Fibroblast of mammary gland (primary cell): ENCODE measurements around the gene NTPCR.

Source experiments
- DNase-seq: peaks from one replicate; pipeline ENCODE4 v3.0.0-alpha.2; 2010; ENCODE audit warnings: low read depth
- H3K4me3 ChIP-seq: 2 replicates; pipeline ENCODE4 v1.5.1; 2011; ENCODE audit warnings: low read depth, mild to moderate bottlenecking, low read length, moderate library complexity; ENCODE audit not compliant: control insufficient read depth
- TF ChIP-seq, protein P1 (sequence below): conservative IDR thresholded peaks from 2 replicates; pipeline ENCODE4 v1.5.1; 2011; ENCODE audit warnings: low read depth, low read length, inconsistent platforms; ENCODE audit not compliant: control insufficient read depth, insufficient read depth

Gene NTPCR

DNA sequence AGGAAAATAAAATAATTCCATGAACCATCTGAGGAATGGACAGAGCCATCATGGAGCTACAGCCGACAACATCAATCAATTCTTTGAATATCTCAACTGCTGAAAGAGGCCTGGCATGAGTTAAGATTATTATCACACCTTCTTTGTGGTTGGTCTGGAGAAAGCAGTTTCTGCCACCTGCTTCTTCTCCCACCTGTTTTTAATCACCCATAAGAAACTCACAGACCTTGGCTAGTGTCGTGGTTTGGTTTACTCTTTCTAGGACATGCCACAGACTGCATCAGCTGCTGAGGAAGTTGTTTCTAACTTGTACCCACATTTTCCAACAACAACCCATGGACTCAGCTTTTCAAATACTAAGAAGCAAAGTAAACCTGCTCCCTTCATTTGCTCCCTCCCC, 65.6 kb downstream of the NTPCR start:
- TF ChIP-seq, protein P1, sequence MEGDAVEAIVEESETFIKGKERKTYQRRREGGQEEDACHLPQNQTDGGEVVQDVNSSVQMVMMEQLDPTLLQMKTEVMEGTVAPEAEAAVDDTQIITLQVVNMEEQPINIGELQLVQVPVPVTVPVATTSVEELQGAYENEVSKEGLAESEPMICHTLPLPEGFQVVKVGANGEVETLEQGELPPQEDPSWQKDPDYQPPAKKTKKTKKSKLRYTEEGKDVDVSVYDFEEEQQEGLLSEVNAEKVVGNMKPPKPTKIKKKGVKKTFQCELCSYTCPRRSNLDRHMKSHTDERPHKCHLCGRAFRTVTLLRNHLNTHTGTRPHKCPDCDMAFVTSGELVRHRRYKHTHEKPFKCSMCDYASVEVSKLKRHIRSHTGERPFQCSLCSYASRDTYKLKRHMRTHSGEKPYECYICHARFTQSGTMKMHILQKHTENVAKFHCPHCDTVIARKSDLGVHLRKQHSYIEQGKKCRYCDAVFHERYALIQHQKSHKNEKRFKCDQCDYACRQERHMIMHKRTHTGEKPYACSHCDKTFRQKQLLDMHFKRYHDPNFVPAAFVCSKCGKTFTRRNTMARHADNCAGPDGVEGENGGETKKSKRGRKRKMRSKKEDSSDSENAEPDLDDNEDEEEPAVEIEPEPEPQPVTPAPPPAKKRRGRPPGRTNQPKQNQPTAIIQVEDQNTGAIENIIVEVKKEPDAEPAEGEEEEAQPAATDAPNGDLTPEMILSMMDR: no peak
- H3K4me3 ChIP-seq: no peak overlapping the region
- DNase-seq: no peak

DNA sequence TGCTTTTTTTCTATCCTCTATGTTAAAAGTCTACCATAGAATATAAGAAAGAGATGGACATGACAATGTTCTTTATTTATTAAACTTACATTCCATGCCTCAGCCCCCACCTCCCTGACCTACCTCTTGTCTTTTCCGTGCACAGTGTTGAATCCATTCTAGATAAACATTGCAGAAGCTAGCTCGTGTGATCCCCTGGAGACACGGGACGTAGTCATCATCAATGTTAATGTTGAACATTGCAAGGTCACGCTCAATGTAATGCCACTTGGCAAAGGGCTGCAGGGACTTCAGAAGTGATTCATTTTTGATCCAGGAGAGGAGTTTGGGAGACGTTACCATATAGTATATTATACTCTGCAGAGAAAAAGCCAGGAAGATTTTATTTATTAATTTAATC, 66.4 kb downstream of the NTPCR start:
- DNase-seq: no peak
- no peak overlapping the region for H3K4me3 ChIP-seq
- TF ChIP-seq, protein P1: no peak

DNA sequence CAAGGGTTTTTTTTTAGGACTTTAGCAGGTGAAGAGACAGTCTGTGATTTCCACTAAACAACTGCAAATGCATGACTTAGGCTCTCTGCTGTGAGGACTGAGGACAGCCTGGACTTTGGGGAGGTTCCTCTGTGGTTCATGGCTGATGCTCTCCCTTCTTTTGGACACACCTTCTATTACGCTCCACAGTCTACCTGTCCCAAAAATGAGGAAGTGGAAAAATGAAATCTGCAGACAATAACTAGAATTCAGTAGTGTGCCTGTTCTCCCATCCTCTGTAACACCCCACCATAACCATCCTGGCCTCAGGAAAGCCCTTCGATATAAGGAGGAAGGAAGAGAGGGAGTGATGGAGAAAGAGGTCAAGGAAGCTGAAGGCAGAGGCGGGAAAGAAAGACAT, 68.7 kb downstream of the NTPCR start:
- no peak for DNase-seq
- TF ChIP-seq, protein P1: no peak

DNA sequence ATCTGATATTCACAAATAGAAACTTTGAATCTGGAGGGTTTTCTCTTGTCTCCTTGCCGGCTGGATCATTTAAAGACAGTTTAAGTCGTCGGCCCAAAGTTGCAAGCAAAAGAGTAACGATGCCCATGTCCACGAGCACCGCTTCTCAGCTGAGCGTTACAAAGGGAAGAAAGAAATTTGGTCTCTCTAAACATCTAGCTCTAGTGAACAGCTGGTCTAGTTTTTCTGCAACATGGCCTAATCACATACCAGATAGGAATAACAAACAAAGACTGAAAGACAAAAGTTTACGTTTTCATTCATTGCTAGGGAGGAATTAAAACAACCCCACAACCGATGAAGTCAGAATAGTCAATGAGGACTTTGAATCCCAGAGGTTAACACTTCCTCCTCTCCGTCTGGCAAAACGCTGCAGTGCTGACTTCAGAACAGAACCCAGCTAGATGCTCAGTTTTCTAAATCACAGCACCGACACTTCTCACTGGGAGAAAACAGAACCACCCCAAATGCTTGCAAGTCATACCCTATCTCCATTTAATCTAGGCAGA, 69.4 kb downstream of the NTPCR start:
- H3K4me3 ChIP-seq: no peak overlapping the region
- no peak for DNase-seq
- TF ChIP-seq, protein P1: no peak

More for the DNA sequence above, 68.7 kb downstream of the NTPCR start:
- no peak overlapping the region for H3K4me3 ChIP-seq

DNA sequence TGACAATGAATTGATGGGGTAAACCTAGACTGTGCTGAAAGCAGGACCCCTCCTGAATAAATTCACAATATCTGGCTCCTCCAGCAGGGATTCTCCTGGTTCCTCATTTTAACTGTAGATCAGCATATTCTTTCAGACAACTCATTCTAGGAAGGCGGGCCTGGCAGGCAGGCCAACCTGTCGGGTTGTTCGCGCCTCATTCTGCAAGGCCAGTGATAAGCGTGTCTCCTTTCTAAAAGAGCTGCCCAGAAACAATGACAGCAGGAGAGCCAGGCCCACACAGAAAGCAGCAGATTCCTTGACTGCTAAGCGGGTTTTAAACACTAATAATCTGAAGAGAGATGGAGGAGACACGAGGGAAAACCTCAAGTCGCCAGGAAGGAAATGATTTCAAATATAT, 70.0 kb downstream of the NTPCR start:
- no peak overlapping the region for H3K4me3 ChIP-seq
- no peak for DNase-seq
- TF ChIP-seq, protein P1: no peak

DNA sequence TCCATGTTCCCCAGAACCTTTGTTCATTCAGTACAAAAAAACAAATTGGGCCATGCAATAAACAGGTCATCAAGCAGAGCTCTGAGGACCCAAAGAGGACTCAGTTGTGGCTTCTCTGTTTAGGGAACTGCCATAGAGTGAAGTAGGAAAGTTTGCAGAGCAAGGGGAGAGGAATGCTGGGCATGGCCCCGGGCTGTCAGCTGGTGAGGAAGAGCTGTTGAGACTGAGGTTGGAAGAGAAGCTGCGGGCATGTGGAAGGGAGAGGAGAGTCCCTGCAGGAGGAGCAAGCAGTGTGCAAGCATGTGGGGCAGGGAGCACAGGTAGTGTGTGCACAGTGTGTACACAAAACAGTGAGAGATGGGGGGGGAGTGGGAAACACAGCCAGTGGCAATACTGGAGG, 71.8 kb downstream of the NTPCR start:
- no peak for DNase-seq
- TF ChIP-seq, protein P1: no peak
- no peak overlapping the region for H3K4me3 ChIP-seq

DNA sequence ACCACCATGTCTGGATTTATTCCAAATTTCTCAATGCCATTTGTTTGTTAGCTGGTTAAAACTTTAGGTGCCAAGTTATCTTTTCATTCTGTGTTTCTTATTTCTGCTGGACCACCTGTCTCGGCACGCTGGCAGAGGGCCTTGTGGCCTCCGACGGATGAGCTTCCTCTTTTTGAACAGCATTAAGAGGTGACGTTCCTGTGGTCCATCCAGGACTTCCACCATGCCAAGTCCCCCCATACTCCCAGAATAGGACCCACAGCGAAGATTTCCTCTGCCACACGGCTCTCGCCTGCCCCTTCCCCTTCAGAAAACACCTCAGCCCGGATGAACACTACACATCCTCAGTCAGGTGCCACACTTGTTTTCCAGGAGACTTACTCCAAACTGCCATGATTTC, 73.8 kb downstream of the NTPCR start:
- DNase-seq: no peak
- TF ChIP-seq, protein P1: no peak
- H3K4me3 ChIP-seq: no peak overlapping the region
